ENCODE measurements around the gene FOXK1. TPM values are rescaled to one million over a fixed set of nuclear protein-coding genes. Genes with fewer than 3 reads are reported as not detected.

FOXK1 gene
- total RNA-seq, 1 donor from 2014 or later, result 37.9 TPM

DNA sequence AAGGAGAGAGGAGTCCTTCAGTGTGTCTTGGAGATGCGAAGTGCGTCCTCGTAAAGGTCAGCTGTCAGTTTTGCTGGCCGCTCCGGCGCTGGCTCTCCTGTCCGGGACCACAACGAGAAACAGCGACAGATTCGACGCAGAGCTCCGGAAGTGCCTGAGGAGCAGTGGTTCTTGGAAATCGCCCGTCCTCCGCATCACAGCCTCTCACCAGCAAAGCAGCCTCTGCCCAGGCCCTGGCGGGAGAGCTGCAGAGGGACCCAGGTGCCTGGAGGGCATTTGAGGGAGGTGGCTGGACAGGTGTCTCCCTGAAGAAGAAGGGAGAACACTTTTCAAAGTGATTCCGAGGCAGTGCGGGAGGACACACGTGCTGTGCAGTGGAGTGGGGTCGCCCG, 81.7 kb downstream of the FOXK1 start:
- H3K9me3 Mint-ChIP-seq, result no peaks in the 10 kb centered on the region
- H3K4me3 Mint-ChIP-seq, result no peak overlapping the region
- intact Hi-C loops (cut with micrococcal nuclease), result no loop called here
- peaks cover 12% of the 10 kb centered on the region for H3K36me3 Mint-ChIP-seq (ENCODE audit: low read depth)
- H3K27me3 Mint-ChIP-seq (ENCODE audit: insufficient read depth), result no peaks in the 10 kb centered on the region
- no peaks in the 10 kb centered on the region for H3K4me1 Mint-ChIP-seq (ENCODE audit: low read depth)
- no peak for DNase-seq (ENCODE audit: low spot score)
- H3K27ac Mint-ChIP-seq, result no peak overlapping the region

DNA sequence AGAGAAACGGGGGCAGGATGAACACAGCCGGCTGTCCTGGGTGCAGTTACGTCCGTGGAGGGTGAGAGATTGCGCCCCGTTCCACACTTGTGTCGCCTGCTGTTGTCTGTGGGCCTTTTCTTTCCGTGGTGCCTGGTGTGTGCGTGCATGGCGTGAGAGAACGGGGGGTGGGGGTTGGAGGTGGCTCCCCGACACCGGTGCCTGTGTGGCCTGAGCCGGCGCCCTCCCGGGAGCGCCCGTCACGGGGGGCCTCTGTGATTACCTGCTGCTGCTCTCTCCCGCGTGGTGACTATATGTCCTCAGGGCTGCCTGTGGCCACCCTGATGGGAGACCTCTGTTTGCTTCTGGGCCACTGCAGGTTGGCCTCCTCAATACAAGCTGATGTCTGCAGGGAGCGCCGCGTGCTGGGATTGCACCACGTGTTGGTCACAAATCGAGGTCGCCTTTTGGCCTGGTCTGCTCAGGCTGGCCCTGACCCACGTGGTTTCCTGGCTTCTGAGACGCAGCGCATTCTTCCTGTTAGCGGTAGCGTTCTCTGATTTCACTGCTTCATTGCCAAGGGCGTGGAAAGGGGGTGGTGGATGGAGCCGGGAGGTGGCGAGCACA, 82.4 kb downstream of the FOXK1 start:
- Mint-ChIP-seq H3K36me3 (ENCODE audit: low read depth) (peaks cover 12% of the 10 kb centered on the region), H3K9me3 (no peaks in the 10 kb centered on the region)
- intact Hi-C loops (cut with micrococcal nuclease), result no loop called here

DNA sequence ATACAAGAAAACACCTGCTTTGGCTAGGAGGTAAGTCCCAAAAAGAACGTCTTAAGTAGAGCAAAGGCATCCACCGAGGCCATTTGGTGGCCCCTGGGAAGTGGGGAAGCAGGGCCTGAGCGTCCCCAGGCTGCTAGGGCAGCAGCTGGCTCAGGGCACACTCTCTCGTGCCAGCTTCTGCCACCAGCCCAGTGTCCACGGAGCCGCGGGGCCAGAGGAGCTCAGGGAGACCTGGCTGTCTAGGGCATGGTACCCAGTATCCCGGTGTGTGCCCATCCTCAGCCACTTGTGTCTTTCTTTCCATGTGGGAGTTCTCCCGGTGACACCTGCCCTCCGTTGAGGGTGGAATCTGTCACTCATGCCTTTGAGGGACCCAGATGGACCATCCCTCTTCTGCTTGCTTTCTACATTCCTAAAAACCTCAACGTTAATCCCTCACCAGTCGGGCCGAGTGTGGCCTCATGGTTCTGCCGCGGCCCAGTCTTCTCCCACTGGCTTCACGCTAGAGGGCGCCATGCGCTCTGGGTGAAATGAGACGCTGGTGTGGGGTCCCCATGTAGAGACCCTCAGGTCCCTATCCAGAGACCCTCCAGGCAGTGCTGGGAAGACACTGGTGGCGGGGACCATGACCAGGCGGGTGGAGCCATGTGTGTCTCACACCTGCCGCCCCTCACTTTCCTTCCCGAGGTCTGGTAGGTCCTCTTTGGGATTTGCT, 83.8 kb downstream of the FOXK1 start:
- no peaks in the 10 kb centered on the region for H3K27me3 Mint-ChIP-seq (ENCODE audit: insufficient read depth)
- H3K9me3 Mint-ChIP-seq, result no peaks in the 10 kb centered on the region
- H3K4me3 Mint-ChIP-seq, result no peak overlapping the region
- no peak for DNase-seq (ENCODE audit: low spot score)
- peaks cover 9% of the 10 kb centered on the region for H3K36me3 Mint-ChIP-seq (ENCODE audit: low read depth)
- no peak overlapping the region for H3K27ac Mint-ChIP-seq
- intact Hi-C loops (cut with micrococcal nuclease), result no loop called here
- no peaks in the 10 kb centered on the region for H3K4me1 Mint-ChIP-seq (ENCODE audit: low read depth)

More for the DNA sequence above, 82.4 kb downstream of the FOXK1 start:
- Mint-ChIP-seq H3K27ac (no peak overlapping the region), H3K4me3 (no peak overlapping the region), H3K27me3 (ENCODE audit: insufficient read depth) (no peaks in the 10 kb centered on the region), H3K4me1 (ENCODE audit: low read depth) (no peaks in the 10 kb centered on the region)
- DNase-seq (ENCODE audit: low spot score), result no peak

GRCh38 chr7:4766666-4767519, 84.8 kb downstream of the FOXK1 start:
- Mint-ChIP-seq H3K27ac (no peak overlapping the region), H3K27me3 (ENCODE audit: insufficient read depth) (no peaks in the 10 kb centered on the region), H3K4me3 (no peak overlapping the region), H3K4me1 (ENCODE audit: low read depth) (no peaks in the 10 kb centered on the region), H3K9me3 (no peaks in the 10 kb centered on the region), H3K36me3 (ENCODE audit: low read depth) (peaks cover 5% of the 10 kb centered on the region)
- no peak for DNase-seq (ENCODE audit: low spot score)
- intact Hi-C loops (cut with micrococcal nuclease), result no loop called here

DNA sequence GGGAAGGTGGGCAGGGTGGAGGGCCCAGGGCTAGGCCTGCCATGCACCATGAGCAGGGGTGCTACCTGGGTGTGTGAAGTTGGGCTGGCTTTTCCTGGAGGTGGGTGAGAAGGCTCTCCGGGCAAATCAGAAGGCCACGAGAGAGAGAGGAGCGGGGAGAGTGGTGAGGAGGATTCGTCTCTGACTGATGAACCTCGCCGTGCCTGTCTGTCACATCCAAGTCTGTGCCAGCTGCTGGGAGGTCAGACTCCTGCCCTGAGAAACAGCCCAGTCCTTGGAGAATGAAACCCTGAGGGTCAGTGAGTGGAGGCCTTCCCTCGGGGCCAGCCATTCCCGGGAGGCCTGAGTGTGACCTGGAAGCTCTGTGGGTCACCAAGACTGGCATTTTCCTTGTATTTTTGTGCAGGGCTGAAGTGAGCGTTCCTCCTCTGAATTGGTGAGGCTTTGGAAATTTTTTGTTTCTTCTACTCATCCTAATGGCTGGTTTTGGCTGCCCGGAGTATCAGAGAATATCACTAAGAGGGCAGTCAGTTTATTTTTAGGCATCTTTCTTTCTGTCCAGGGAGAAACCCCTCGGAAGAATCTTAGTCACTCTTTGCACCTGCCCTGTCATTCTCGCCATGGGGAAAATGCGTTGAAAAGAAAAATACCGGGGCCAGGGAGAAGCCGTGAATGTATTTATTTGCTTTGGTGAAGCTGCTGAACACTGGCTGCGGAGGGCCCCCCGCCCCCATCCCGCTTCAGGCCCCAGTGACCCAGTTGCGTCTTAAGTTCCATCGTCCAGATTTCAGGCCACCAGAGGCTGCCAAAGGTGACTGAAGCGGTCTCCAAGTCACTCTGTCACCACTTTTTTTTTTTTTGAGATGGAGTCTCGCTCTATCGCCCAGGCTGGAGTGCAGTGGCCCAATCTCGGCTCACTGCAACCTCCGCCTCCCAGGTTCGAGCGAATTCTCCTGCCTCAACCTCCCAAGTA, 86.8 kb downstream of the FOXK1 start:
- Mint-ChIP-seq H3K4me3 (no peak overlapping the region), H3K27me3 (ENCODE audit: insufficient read depth) (no peaks in the 10 kb centered on the region), H3K9me3 (no peaks in the 10 kb centered on the region), H3K36me3 (ENCODE audit: low read depth) (no peaks in the 10 kb centered on the region), H3K27ac (no peak overlapping the region), H3K4me1 (ENCODE audit: low read depth) (peaks cover 6% of the 10 kb centered on the region)
- DNase-seq (ENCODE audit: low spot score), result no peak
- intact Hi-C loops (cut with micrococcal nuclease), result no loop called here

DNA sequence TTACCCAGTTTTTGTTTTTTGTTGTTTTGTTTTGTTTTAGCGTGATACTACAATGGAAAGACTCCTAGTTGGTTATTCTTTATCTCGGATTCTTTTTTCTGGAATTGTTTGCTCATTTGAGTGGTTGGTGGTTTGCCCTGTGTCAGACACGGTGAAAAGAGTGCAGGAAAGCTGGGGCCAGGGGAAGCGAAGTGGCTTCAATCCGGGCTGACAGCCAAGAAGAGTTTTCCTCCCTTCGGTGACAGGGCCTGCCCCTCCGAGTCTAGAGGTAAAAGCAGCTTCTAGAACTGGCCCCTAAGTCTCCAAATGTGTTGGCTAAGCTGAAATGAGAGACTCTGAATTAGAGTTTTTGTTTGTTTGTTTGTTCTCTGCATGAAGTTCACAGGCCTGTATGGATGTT, 87.7 kb downstream of the FOXK1 start:
- Mint-ChIP-seq H3K4me1 (ENCODE audit: low read depth) (peaks cover 15% of the 10 kb centered on the region), H3K27me3 (ENCODE audit: insufficient read depth) (no peaks in the 10 kb centered on the region), H3K4me3 (no peak overlapping the region), H3K9me3 (no peaks in the 10 kb centered on the region), H3K36me3 (ENCODE audit: low read depth) (no peaks in the 10 kb centered on the region), H3K27ac (no peak overlapping the region)
- no peak for DNase-seq (ENCODE audit: low spot score)
- intact Hi-C loops (cut with micrococcal nuclease), result no loop called here

- Mint-ChIP-seq H3K9me3 (no peaks in the 10 kb centered on the region), H3K27ac (peak overlapping the region; percentile 58), H3K4me1 (ENCODE audit: low read depth) (peaks cover 22% of the 10 kb centered on the region), H3K27me3 (ENCODE audit: insufficient read depth) (no peaks in the 10 kb centered on the region), H3K36me3 (ENCODE audit: low read depth) (peaks cover 2% of the 10 kb centered on the region), H3K4me3 (no peak overlapping the region)
- intact Hi-C loops (cut with micrococcal nuclease), result no loop called here
- DNase-seq (ENCODE audit: low spot score), result no peak
Measured at GRCh38 chr7:4770886-4771285, 88.8 kb downstream of the FOXK1 start.

DNA sequence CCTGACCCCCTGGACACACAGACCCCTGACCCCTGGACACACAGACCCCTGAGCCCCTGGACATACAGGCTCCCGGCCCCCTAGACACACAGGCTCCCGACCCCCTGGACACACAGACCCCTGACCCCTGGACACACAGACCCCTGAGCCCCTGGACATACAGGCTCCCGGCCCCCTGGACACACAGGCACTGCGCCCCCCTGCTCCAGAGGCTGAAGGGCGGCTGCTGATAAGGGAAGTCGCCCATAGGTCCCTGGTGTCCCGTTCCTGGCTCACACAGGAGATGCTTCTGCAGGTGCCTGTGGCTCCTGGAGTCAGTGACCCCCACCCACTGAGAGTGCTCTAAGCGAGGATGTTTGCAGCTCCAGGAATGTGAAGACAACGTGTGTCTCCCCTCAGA, 89.6 kb downstream of the FOXK1 start:
- peaks cover 30% of the 10 kb centered on the region for H3K4me1 Mint-ChIP-seq (ENCODE audit: low read depth)
- H3K4me3 Mint-ChIP-seq, result no peak overlapping the region
- no peak for DNase-seq (ENCODE audit: low spot score)
- H3K27ac Mint-ChIP-seq, result no peak overlapping the region
- H3K36me3 Mint-ChIP-seq (ENCODE audit: low read depth), result peaks cover 5% of the 10 kb centered on the region
- intact Hi-C loops (cut with micrococcal nuclease), result no loop called here
- no peaks in the 10 kb centered on the region for H3K9me3 Mint-ChIP-seq
- H3K27me3 Mint-ChIP-seq (ENCODE audit: insufficient read depth), result no peaks in the 10 kb centered on the region

- H3K9me3 Mint-ChIP-seq, result no peaks in the 10 kb centered on the region
- H3K4me1 Mint-ChIP-seq (ENCODE audit: low read depth), result peaks cover 34% of the 10 kb centered on the region
- H3K36me3 Mint-ChIP-seq (ENCODE audit: low read depth), result peaks cover 8% of the 10 kb centered on the region
- H3K27me3 Mint-ChIP-seq (ENCODE audit: insufficient read depth), result no peaks in the 10 kb centered on the region
- no peak overlapping the region for H3K4me3 Mint-ChIP-seq
- no peak overlapping the region for H3K27ac Mint-ChIP-seq
- no peak for DNase-seq (ENCODE audit: low spot score)
- intact Hi-C loops (cut with micrococcal nuclease), result no loop called here
Measured at GRCh38 chr7:4772306-4772705, 90.2 kb downstream of the FOXK1 start.

DNA sequence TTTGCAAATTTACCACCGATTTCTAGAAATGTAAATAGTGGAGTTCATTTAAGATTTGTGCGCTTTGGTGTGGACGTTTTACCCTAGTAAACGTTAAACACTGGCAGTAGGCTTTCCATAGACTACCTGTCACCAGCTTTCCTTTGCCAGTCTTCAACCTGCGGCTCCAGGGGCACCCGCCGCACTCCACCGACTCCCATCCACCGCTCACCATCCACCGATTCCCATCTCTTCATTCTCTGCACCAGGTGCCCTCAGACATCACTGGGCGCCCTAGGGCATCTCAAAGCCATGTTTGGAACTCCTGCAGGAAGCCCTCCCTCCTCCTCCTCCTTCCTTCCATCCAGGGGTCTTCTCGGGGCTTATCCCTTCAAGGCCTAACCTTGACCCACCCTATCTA, 91.9 kb downstream of the FOXK1 start:
- H3K27ac Mint-ChIP-seq, result peak overlapping the region; percentile 95
- intact Hi-C loops (cut with micrococcal nuclease), result no loop called here
- no peak for DNase-seq (ENCODE audit: low spot score)
- H3K4me3 Mint-ChIP-seq, result peak overlapping the region; percentile 98
- H3K9me3 Mint-ChIP-seq, result no peaks in the 10 kb centered on the region
- H3K27me3 Mint-ChIP-seq (ENCODE audit: insufficient read depth), result no peaks in the 10 kb centered on the region
- peaks cover 14% of the 10 kb centered on the region for H3K36me3 Mint-ChIP-seq (ENCODE audit: low read depth)
- peaks cover 45% of the 10 kb centered on the region for H3K4me1 Mint-ChIP-seq (ENCODE audit: low read depth)

DNA sequence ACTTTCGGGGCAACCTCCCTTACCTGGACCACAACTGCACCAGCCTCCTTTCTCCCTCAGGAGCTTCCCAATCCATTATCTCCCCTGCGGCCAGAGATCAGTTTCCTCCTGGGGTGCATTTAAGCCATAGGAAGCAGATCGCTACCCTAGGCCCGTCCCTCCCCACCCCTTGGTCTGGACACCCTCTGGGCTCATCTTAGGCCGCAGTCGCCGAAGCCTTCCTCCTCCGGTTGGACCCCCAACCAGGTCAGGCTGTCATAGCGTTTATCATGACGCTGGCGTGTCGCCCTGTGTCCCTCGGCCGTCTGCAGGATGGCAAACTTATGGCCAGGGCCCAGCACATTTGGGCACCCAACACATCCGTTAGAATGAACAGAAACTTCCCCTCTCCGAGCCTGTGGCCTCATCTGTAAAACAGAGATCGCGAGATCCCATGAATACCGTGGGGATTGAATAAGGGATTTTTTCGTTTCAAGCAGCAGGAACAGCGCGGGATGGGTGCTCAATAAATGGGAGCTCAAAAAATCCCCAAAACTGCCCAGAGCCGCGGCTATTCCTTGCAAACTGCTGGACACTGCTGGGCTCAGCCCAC, 92.7 kb downstream of the FOXK1 start:
- Mint-ChIP-seq H3K9me3 (no peaks in the 10 kb centered on the region), H3K36me3 (ENCODE audit: low read depth) (peaks cover 15% of the 10 kb centered on the region), H3K4me1 (ENCODE audit: low read depth) (peaks cover 45% of the 10 kb centered on the region), H3K27me3 (ENCODE audit: insufficient read depth) (no peaks in the 10 kb centered on the region), H3K4me3 (peak overlapping the region; percentile 98), H3K27ac (peak overlapping the region; percentile 95)
- no peak for DNase-seq (ENCODE audit: low spot score)
- intact Hi-C loops (cut with micrococcal nuclease), result loop anchor here (1.0 kb wide), 5 partner anchors 18 to 271 kb away; partner anchors contain the start of gene RBAK
